Neural cell (in vitro differentiated cells): ENCODE measurements around the gene LY9. TPM values are rescaled to one million over a fixed set of nuclear protein-coding genes. Genes with fewer than 3 reads are reported as not detected.

ENCODE experiments used
- H2AFZ ChIP-seq: fragments of 200-600, 300-800 bp; sonication (generic), shearing (Covaris generic); 2 replicates; pipeline ENCODE4 v1.6.0; 2014; ENCODE audit warnings: low read depth, mild to moderate bottlenecking, antibody characterized with exemption, low read length, moderate library complexity
- H3F3A ChIP-seq: fragments of 200-600 bp; shearing (Covaris generic); 2 replicates; pipeline ENCODE4 v1.6.1; 2016; ENCODE audit warnings: mild to moderate bottlenecking, moderate library complexity, mixed read lengths, antibody characterized with exemption, low read length; ENCODE audit not compliant: insufficient read depth, poor library complexity, severe bottlenecking
- H3K27ac ChIP-seq: fragments of 200-600, 300-800 bp; sonication (generic), shearing (Covaris generic); 2 replicates; pipeline ENCODE4 v1.5.1; 2014; ENCODE audit warnings: mild to moderate bottlenecking, low read length, moderate library complexity
- H3K27me3 ChIP-seq: fragments of 300-800, 200-600 bp; sonication (generic), shearing (Covaris generic); 2 replicates; pipeline ENCODE4 v1.6.0; 2014; ENCODE audit warnings: mild to moderate bottlenecking, low read depth, low read length, moderate library complexity; ENCODE audit not compliant: insufficient read depth
- H3K36me3 ChIP-seq: fragments of 300-800, 200-600 bp; sonication (generic), shearing (Covaris generic); 2 replicates; pipeline ENCODE4 v1.5.1; 2014; ENCODE audit warnings: mild to moderate bottlenecking, antibody characterized with exemption, low read length, moderate library complexity; ENCODE audit not compliant: insufficient read depth
- H3K4me2 ChIP-seq: fragments of 300-800, 200-600 bp; sonication (generic), shearing (Covaris generic); 2 replicates; pipeline ENCODE4 v1.6.0; 2014; ENCODE audit warnings: mild to moderate bottlenecking, low read length
- H3K4me3 ChIP-seq: fragments of 300-800, 200-600 bp; sonication (generic), shearing (Covaris generic); 2 replicates; pipeline ENCODE4 v1.5.1; 2014; ENCODE audit warnings: mild to moderate bottlenecking, low read length, moderate library complexity
- H3K79me2 ChIP-seq: fragments of 200-600 bp; shearing (Covaris generic); replicated peaks from 2 replicates; pipeline ENCODE4 v1.6.0; 2014; ENCODE audit warnings: mild to moderate bottlenecking, low read length, moderate library complexity; ENCODE audit not compliant: insufficient read depth
- H3K9ac ChIP-seq: fragments of 300-800, 200-600 bp; sonication (generic), shearing (Covaris generic); 2 replicates; pipeline ENCODE4 v1.6.1; 2016; ENCODE audit warnings: mild to moderate bottlenecking, low read length, mixed read lengths
- H3K9me2 ChIP-seq: fragments of 200-600 bp; shearing (Covaris generic); 2 replicates; pipeline ENCODE4 v1.6.1; 2016; ENCODE audit warnings: mild to moderate bottlenecking, low read length, mixed read lengths; ENCODE audit not compliant: insufficient read depth
- H3K9me3 ChIP-seq: fragments of 200-600, 300-800 bp; sonication (generic), shearing (Covaris generic); 2 replicates; pipeline ENCODE4 v1.6.1; 2016; ENCODE audit warnings: mild to moderate bottlenecking, mixed run types, low read length, moderate library complexity, mixed read lengths
- H4K20me1 ChIP-seq: fragments of 200-600 bp; shearing (Covaris generic); 2 replicates; pipeline ENCODE4 v1.6.1; 2016; ENCODE audit warnings: mild to moderate bottlenecking, mixed run types; ENCODE audit not compliant: insufficient read depth
- CTCF ChIP-seq: fragments of 450-650 bp; IDR thresholded peaks from 2 replicates; pipeline ENCODE4 v1.5.1; 2014; ENCODE audit warnings: antibody characterized with exemption, mild to moderate bottlenecking, moderate library complexity; ENCODE audit not compliant: poor library complexity, severe bottlenecking
- EP300 ChIP-seq: fragments of 450-650 bp; conservative IDR thresholded peaks from 2 replicates; pipeline ENCODE4 v1.6.1; 2014; ENCODE audit warnings: antibody characterized with exemption, mild to moderate bottlenecking, moderate library complexity; ENCODE audit not compliant: poor library complexity, severe bottlenecking
- EZH2 ChIP-seq: fragments of 200-600, 300-800 bp; shearing (Covaris generic), sonication (generic); IDR thresholded peaks from 2 replicates; pipeline ENCODE4 v1.6.1; 2014; ENCODE audit warnings: antibody characterized with exemption, low read length, borderline replicate concordance, mild to moderate bottlenecking; ENCODE audit not compliant: insufficient read depth, poor library complexity, severe bottlenecking
- MXI1 ChIP-seq: fragments of 450-650 bp; conservative IDR thresholded peaks from 2 replicates; pipeline ENCODE4 v1.6.1; 2014; ENCODE audit warnings: antibody characterized with exemption, mild to moderate bottlenecking; ENCODE audit not compliant: poor library complexity, severe bottlenecking
- POLR2AphosphoS5 ChIP-seq: IDR thresholded peaks from 2 replicates; pipeline ENCODE4 v1.6.1; 2012
- RAD21 ChIP-seq: fragments of 450-650 bp; conservative IDR thresholded peaks from 2 replicates; pipeline ENCODE4 v1.6.1; 2014; ENCODE audit warnings: antibody characterized with exemption, mild to moderate bottlenecking, moderate library complexity
- REST ChIP-seq: IDR thresholded peaks from 2 replicates; pipeline ENCODE4 v1.6.1; 2012; ENCODE audit warnings: borderline replicate concordance
- SMC3 ChIP-seq: fragments of 450-650 bp; conservative IDR thresholded peaks from 2 replicates; pipeline ENCODE4 v1.6.1; 2014; ENCODE audit warnings: antibody characterized with exemption, mild to moderate bottlenecking, moderate library complexity; ENCODE audit not compliant: poor library complexity
- TAF1 ChIP-seq: IDR thresholded peaks from 2 replicates; pipeline ENCODE4 v1.6.1; 2012; ENCODE audit warnings: low read depth
- polyA plus RNA-seq: library from polyadenylated mRNA; depleted of rRNA; stranded (reverse); fragments of >200 nt; gene quantifications from 2 replicates; pipeline ENCODE4 v1.2.3, GENCODE V29; 2014

LY9 gene
- polyA plus RNA-seq, 1 donor from 2014 or later = not detected

GRCh38 chr1:160753594-160753993 is 42.4 kb upstream of the LY9 start:
- no peaks in the 10 kb centered on the region for H3K79me2 ChIP-seq
- H3K27ac ChIP-seq = no peak overlapping the region
- no peak overlapping the region for H3K9ac ChIP-seq
- H3K36me3 ChIP-seq = no peaks in the 10 kb centered on the region
- H2AFZ ChIP-seq = no peak overlapping the region
- no peak overlapping the region for H3K4me3 ChIP-seq
- H3F3A ChIP-seq = no peaks in the 10 kb centered on the region
- H4K20me1 ChIP-seq = no peaks in the 10 kb centered on the region
- H3K4me2 ChIP-seq = no peak overlapping the region
- no peaks in the 10 kb centered on the region for H3K9me2 ChIP-seq
- no peaks in the 10 kb centered on the region for H3K27me3 ChIP-seq
- no peak for TF ChIP-seq REST
- TF ChIP-seq EP300 = no peak
- no peak for TF ChIP-seq SMC3
- no peak for TF ChIP-seq RAD21
- no peak for TF ChIP-seq POLR2AphosphoS5
- TF ChIP-seq EZH2 = no peak
- no peaks in the 10 kb centered on the region for H3K9me3 ChIP-seq

- Histone ChIP-seq H3K36me3 (no peaks in the 10 kb centered on the region), H3K9me2 (no peaks in the 10 kb centered on the region), H4K20me1 (no peaks in the 10 kb centered on the region), H3K4me2 (no peak overlapping the region), H3K79me2 (no peaks in the 10 kb centered on the region), H3K27me3 (no peaks in the 10 kb centered on the region), H2AFZ (no peak overlapping the region), H3K9ac (no peak overlapping the region), H3K27ac (no peak overlapping the region), H3K9me3 (no peaks in the 10 kb centered on the region), H3K4me3 (no peak overlapping the region), H3F3A (no peaks in the 10 kb centered on the region)
- no peak for TF ChIP-seq RAD21
- TF ChIP-seq SMC3 = no peak
Measured at GRCh38 chr1:160755461-160755860, 40.5 kb upstream of the LY9 start.

GRCh38 chr1:160755911-160756848 is 39.8 kb upstream of the LY9 start:
- H4K20me1 ChIP-seq = no peaks in the 10 kb centered on the region
- H3F3A ChIP-seq = no peaks in the 10 kb centered on the region
- no peaks in the 10 kb centered on the region for H3K9me3 ChIP-seq
- TF ChIP-seq TAF1 (no peak), MXI1 (no peak), CTCF (no peak), SMC3 (no peak), EP300 (no peak), EZH2 (no peak), RAD21 (no peak), REST (no peak), POLR2AphosphoS5 (no peak)
- no peak overlapping the region for H2AFZ ChIP-seq
- no peak overlapping the region for H3K9ac ChIP-seq
- no peak overlapping the region for H3K4me3 ChIP-seq
- H3K4me2 ChIP-seq = no peak overlapping the region
- no peaks in the 10 kb centered on the region for H3K9me2 ChIP-seq
- no peaks in the 10 kb centered on the region for H3K36me3 ChIP-seq
- no peak overlapping the region for H3K27ac ChIP-seq
- H3K27me3 ChIP-seq = no peaks in the 10 kb centered on the region
- no peaks in the 10 kb centered on the region for H3K79me2 ChIP-seq
